Endothelial cell of umbilical vein (primary cell): ENCODE data around the gene BABAM1. TPM values are rescaled to one million over a fixed set of nuclear protein-coding genes. Genes with fewer than 3 reads are reported as not detected.

Experiments
- BruUV-seq: library from RNA; stranded (reverse); fragments of 400-500 nt; replicated peaks from 2 replicates; lab custom pipeline; 2021; lab: Mats Ljungman, UMichigan
- CTCF ChIA-PET: fragments of 300-600, 350-600 bp; sonication (Branson Sonifier 250); formaldehyde crosslinking; loops from one replicate; lab custom pipeline; 2021; ENCODE audit warnings: antibody characterized with exemption, inconsistent platforms; lab: Charles Lee
- POLR2A ChIA-PET: fragments of 300-600, 350-600 bp; sonication (Branson Sonifier 250); formaldehyde crosslinking; loops from one replicate; lab custom pipeline; 2021; ENCODE audit warnings: antibody characterized with exemption, inconsistent platforms; lab: Charles Lee
- DNase-seq: peaks from one replicate; pipeline ENCODE4 v3.0.0-alpha.2; 2011; ENCODE audit warnings: low read depth, low spot score
- FAIRE-seq: peaks from 2 replicates; lab custom pipeline; 2011; peaks lifted over from hg19 to GRCh38; lab: Jason Lieb, UNC
- H2AFZ ChIP-seq: 2 replicates; pipeline ENCODE4 v1.6.0; 2012; ENCODE audit warnings: low read depth, low read length, control low read depth, inconsistent platforms
- H3K27ac ChIP-seq: 2 replicates; pipeline ENCODE4 v1.5.1; 2011; ENCODE audit warnings: low read depth, mild to moderate bottlenecking, control low read depth, low read length, moderate library complexity; ENCODE audit not compliant: insufficient read depth
- H3K27me3 ChIP-seq, 2 experiments: 2 replicates each; pipeline versions ENCODE4 v1.6.0 to v1.6.1; 2011; ENCODE audit warnings: low read length in 2 of 2, mixed read lengths in 1 of 2; ENCODE audit not compliant: control insufficient read depth in 2 of 2, insufficient read depth in 2 of 2
- H3K36me3 ChIP-seq, 2 experiments: 2 replicates in 1 of 2; 3 replicates in 1 of 2; pipeline ENCODE4 v1.5.1; 2011; ENCODE audit warnings: low read length in 2 of 2, mild to moderate bottlenecking in 1 of 2, moderate library complexity in 1 of 2; ENCODE audit not compliant: control insufficient read depth in 2 of 2, insufficient read depth in 2 of 2; ENCODE audit errors: extremely low read depth in 1 of 2
- H3K4me1 ChIP-seq: 3 replicates; pipeline ENCODE4 v1.5.1; 2011; ENCODE audit warnings: mild to moderate bottlenecking, low read length; ENCODE audit not compliant: control insufficient read depth, insufficient read depth; ENCODE audit errors: extremely low read depth
- H3K4me2 ChIP-seq: 2 replicates; pipeline ENCODE4 v1.6.1; 2011; ENCODE audit warnings: low read length, control low read depth, mixed read lengths; ENCODE audit not compliant: insufficient read depth
- H3K4me3 ChIP-seq, 3 experiments: fragments of 200-600 bp in 1 of 3; sonication (generic), shearing (Covaris generic) in 1 of 3; replicated peaks in 1 of 3; 2 replicates each; pipeline ENCODE4 v1.5.1; 2011 to 2016; ENCODE audit warnings: control low read depth in 3 of 3, low read length in 3 of 3, mild to moderate bottlenecking in 2 of 3, inconsistent platforms in 1 of 3, low read depth in 1 of 3, moderate library complexity in 1 of 3; ENCODE audit not compliant: insufficient read depth in 1 of 3
- H3K79me2 ChIP-seq: 2 replicates; pipeline ENCODE4 v1.6.0; 2012; ENCODE audit warnings: low read length, inconsistent platforms; ENCODE audit not compliant: control insufficient read depth, insufficient read depth
- H3K9ac ChIP-seq: replicated peaks from 2 replicates; pipeline ENCODE3; 2011; ENCODE audit warnings: low read length, control low read depth; ENCODE audit not compliant: insufficient read depth; ENCODE audit errors: extremely low read depth
- H3K9me1 ChIP-seq: replicated peaks from 3 replicates; pipeline ENCODE4 v1.6.0; 2011; ENCODE audit warnings: mild to moderate bottlenecking, low read length; ENCODE audit not compliant: control insufficient read depth, insufficient read depth; ENCODE audit errors: extremely low read depth
- H3K9me3 ChIP-seq: replicated peaks from 2 replicates; pipeline ENCODE4 v1.5.1; 2012; ENCODE audit warnings: low read length, inconsistent platforms; ENCODE audit not compliant: control insufficient read depth, insufficient read depth
- H4K20me1 ChIP-seq: replicated peaks from 2 replicates; pipeline ENCODE3; 2011; ENCODE audit warnings: mild to moderate bottlenecking, low read length; ENCODE audit not compliant: control insufficient read depth, insufficient read depth; ENCODE audit errors: extremely low read depth
- EZH2 ChIP-seq: IDR thresholded peaks from 2 replicates; pipeline ENCODE4 v1.6.1; 2012; ENCODE audit warnings: borderline replicate concordance, low read depth, mild to moderate bottlenecking, moderate library complexity, low read length, inconsistent platforms; ENCODE audit not compliant: severe bottlenecking
- FOS ChIP-seq: IDR thresholded peaks from 2 replicates; pipeline ENCODE4 v1.6.1; 2011; ENCODE audit warnings: mild to moderate bottlenecking, low read length, moderate library complexity, borderline replicate concordance; ENCODE audit not compliant: insufficient read depth
- GATA2 ChIP-seq: IDR thresholded peaks from 2 replicates; pipeline ENCODE4 v1.7.0; 2011; ENCODE audit warnings: low read depth, mild to moderate bottlenecking, moderate library complexity, mixed read lengths, low read length; ENCODE audit not compliant: insufficient read length, insufficient read depth
- JUN ChIP-seq: IDR thresholded peaks from 2 replicates; pipeline ENCODE4 v1.6.1; 2011; ENCODE audit warnings: borderline replicate concordance, low read depth; ENCODE audit not compliant: insufficient read length, insufficient read depth
- MYC ChIP-seq: IDR thresholded peaks from one replicate; pipeline ENCODE4 v1.6.1; 2011; ENCODE audit warnings: mild to moderate bottlenecking, low read depth, low read length
- POLR2A ChIP-seq: IDR thresholded peaks from 2 replicates; pipeline ENCODE4 v1.6.1; 2012; ENCODE audit warnings: low read depth, mild to moderate bottlenecking, control low read depth, low read length
- POLR2AphosphoS5 ChIP-seq: IDR thresholded peaks from 2 replicates; pipeline ENCODE4 v1.6.1; 2012; ENCODE audit warnings: low read depth, mild to moderate bottlenecking, control low read depth, low read length, moderate library complexity; ENCODE audit not compliant: insufficient read depth
- dilution Hi-C: fragments of 300-500 bp; cut with MboI; formaldehyde crosslinking; loops from one replicate; pipeline ENCODE4 v1.15.0; 2019; ENCODE audit warnings: low sequenced_read_pairs; ENCODE audit not compliant: extremely low pct_ligation_motif_present
- intact Hi-C: fragments of 100-400 bp; cut with micrococcal nuclease; formaldehyde crosslinking; loops from one replicate; pipeline ENCODE4 v1.10.0; 2022
- polyA plus RNA-seq, 4 experiments: library from polyadenylated mRNA; depleted of rRNA in 3 of 4; stranded (reverse) in 3 of 4; unstranded in 1 of 4; fragments of >200 nt; gene quantifications; 2 replicates each; pipeline versions ENCODE4 v1.2.1 to v1.2.3, GENCODE V29; 2011 to 2012; ENCODE audit warnings: missing spikeins in 1 of 4
- total RNA-seq: library from RNA; stranded (reverse); gene quantifications from 2 replicates; pipeline ENCODE4 v1.2.3, GENCODE V29; 2021
- TF ChIP-seq, protein P1 (sequence below): IDR thresholded peaks from 2 replicates; pipeline ENCODE4 v1.6.1; 2011; ENCODE audit not compliant: insufficient read depth, insufficient read length
- TF ChIP-seq, protein P2 (sequence below), 2 donors: IDR thresholded peaks; 1 replicate in 1 of 2; 2 replicates in 1 of 2; pipeline ENCODE4 v1.5.1; 2011; ENCODE audit warnings: low read length in 2 of 2, mild to moderate bottlenecking in 2 of 2, moderate library complexity in 2 of 2, control low read depth in 1 of 2, inconsistent platforms in 1 of 2, low read depth in 1 of 2; ENCODE audit not compliant: insufficient read depth in 1 of 2; ENCODE audit errors: extremely low read depth in 1 of 2

The BABAM1 gene
- total and polyA plus RNA-seq, 2 donors (not counting 3 experiments of a cell fraction or from before 2014, with no cell fraction given) = 118 to 140 TPM

- H3K9ac ChIP-seq = no peak overlapping the region
- BruUV-seq = no TSS peak
- intact Hi-C loops = loop anchor here (2.0 kb wide), 1 partner anchor 53 kb away; no protein-coding TSS in a partner anchor
These were observed 26.4 kb downstream of the BABAM1 start for GRCh38 chr19:17293605-17294004.

More at GRCh38 chr19:17293605-17294004, 26.4 kb downstream of the BABAM1 start:
- H3K9me3 ChIP-seq = no peaks in the 10 kb centered on the region
- no peak overlapping the region for H2AFZ ChIP-seq
- no peak for TF ChIP-seq MYC
- TF ChIP-seq, protein P1, sequence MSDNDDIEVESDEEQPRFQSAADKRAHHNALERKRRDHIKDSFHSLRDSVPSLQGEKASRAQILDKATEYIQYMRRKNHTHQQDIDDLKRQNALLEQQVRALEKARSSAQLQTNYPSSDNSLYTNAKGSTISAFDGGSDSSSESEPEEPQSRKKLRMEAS = no peak
- TF ChIP-seq, protein P2, sequence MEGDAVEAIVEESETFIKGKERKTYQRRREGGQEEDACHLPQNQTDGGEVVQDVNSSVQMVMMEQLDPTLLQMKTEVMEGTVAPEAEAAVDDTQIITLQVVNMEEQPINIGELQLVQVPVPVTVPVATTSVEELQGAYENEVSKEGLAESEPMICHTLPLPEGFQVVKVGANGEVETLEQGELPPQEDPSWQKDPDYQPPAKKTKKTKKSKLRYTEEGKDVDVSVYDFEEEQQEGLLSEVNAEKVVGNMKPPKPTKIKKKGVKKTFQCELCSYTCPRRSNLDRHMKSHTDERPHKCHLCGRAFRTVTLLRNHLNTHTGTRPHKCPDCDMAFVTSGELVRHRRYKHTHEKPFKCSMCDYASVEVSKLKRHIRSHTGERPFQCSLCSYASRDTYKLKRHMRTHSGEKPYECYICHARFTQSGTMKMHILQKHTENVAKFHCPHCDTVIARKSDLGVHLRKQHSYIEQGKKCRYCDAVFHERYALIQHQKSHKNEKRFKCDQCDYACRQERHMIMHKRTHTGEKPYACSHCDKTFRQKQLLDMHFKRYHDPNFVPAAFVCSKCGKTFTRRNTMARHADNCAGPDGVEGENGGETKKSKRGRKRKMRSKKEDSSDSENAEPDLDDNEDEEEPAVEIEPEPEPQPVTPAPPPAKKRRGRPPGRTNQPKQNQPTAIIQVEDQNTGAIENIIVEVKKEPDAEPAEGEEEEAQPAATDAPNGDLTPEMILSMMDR (IDR thresholded peaks at IDR 0.05; ENCODE audit: extremely low read depth in 1 of 2, insufficient read depth in 1 of 2, low read depth in 1 of 2, low read length in 2 of 2) = no peak
- no peak for TF ChIP-seq EZH2
- no peak for TF ChIP-seq FOS
- no peak for TF ChIP-seq POLR2AphosphoS5
- no peak for TF ChIP-seq POLR2A
- TF ChIP-seq JUN = no peak
- TF ChIP-seq GATA2 = no peak
- ChIA-PET CTCF (interaction anchor here (0.8 to 4.4 kb wide), 14 partner anchors 11 to 98 kb away, joined by 3 to 70 read pairs (median 6); partner anchors contain the start of genes ABHD8, ANKLE1, ANO8 and MRPL34), POLR2A (no interaction called here)
- H3K4me2 ChIP-seq = no peak overlapping the region
- H3K27me3 ChIP-seq = no peaks in the 10 kb centered on the region
- H3K4me3 ChIP-seq = no peak overlapping the region
- FAIRE-seq (no peak), DNase-seq (no peak)
- H3K27ac ChIP-seq = no peak overlapping the region
- H3K9me1 ChIP-seq = no peaks in the 10 kb centered on the region
- no peaks in the 10 kb centered on the region for H4K20me1 ChIP-seq
- H3K36me3 ChIP-seq = peaks cover 0 to 3% of the 10 kb centered on the region in 2 experiments
- dilution Hi-C loops = no loop called here
- H3K79me2 ChIP-seq = no peaks in the 10 kb centered on the region
- peaks cover 12% of the 10 kb centered on the region for H3K4me1 ChIP-seq
